ENCODE data around the gene CHD9.

GRCh38 chr16:53209877-53210276 lies 155.1 kb downstream of the CHD9 start:
- TF ChIP-seq ZNF274 (IDR thresholded peaks at IDR 0.05; ENCODE audit: low read depth, low read length), result no peak
- TF ChIP-seq YY1 (IDR thresholded peaks at IDR 0.05; ENCODE audit: insufficient read depth, insufficient read length), result no peak
- no peak for TF ChIP-seq SUZ12 (IDR thresholded peaks at IDR 0.05; ENCODE audit: extremely low read depth, insufficient read depth, insufficient read length)

Data from NT2/D1 (cell line).